ENCODE data around the gene CACNA2D4. TPM values are rescaled to one million over a fixed set of nuclear protein-coding genes. Genes with fewer than 3 reads are reported as not detected.
A peak's percentile ranks its signal among the peaks of the same experiment; 100 is the strongest.

The CACNA2D4 gene
- total and polyA plus RNA-seq, 2 of the 13 experiments (the other 11 are each of a cell fraction or from before 2014, with no cell fraction given), result 14.2 to 136 TPM

DNA sequence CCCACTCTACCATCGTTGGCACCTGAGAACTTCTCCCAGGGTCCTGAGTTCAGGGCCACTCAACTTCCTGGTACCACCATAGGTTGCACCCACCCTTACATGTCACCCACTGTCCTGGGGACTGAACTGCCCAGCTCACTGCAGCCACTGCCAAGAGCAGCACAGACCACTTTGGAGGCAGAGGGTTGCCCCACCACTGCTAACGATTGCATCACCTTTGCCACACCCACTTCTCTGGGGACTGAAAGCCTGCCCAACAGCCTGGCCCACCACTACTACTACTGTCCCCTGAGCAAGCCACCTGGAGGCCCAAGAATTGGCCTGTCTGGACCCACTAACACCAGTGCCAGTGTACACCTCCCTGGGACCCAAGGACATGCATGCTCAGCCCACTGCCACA is 27.6 kb downstream of the CACNA2D4 start:
- H3K79me2 ChIP-seq (ENCODE audit: insufficient read depth, low read length), result no peaks in the 10 kb centered on the region
- ChIA-PET CTCF (ENCODE audit: low intra/inter-chr PET ratio, low total read pairs) (no interaction called here), POLR2A (no interaction called here)
- H3K9me3 ChIP-seq (ENCODE audit: low read length), result 0 out of 2 replicates have a peak, but pooled peaks cover 4% of the 10 kb centered on the region
- H3K27ac ChIP-seq (ENCODE audit: extremely low read length, insufficient read depth, low read length), result no peak overlapping the region
- FAIRE-seq (no peak), DNase-seq (ENCODE audit: low spot score) (no peak), ATAC-seq (no peak)
- intact Hi-C loops (cut with micrococcal nuclease; ENCODE audit: unreplicated experiment), result no loop called here
- peaks cover 0 to 8% of the 10 kb centered on the region in 2 experiments; a peak in 1 of 5 replicates for H3K27me3 ChIP-seq (ENCODE audit: control insufficient read depth in 1 of 2, insufficient read depth in 2 of 2, low read length in 2 of 2)
- in situ Hi-C loops (cut with HindIII; ENCODE audit: extremely low pct_ligation_motif_present, low pct_unique_long_range_greater_than_20kb), result no loop called here
- H3K9ac ChIP-seq (ENCODE audit: insufficient read depth, low read depth, low read length), result no peak overlapping the region
- H3K4me1 ChIP-seq (ENCODE audit: insufficient read depth, low read length), result peaks cover 8% of the 10 kb centered on the region
- no peaks in the 10 kb centered on the region for H4K20me1 ChIP-seq (ENCODE audit: insufficient read depth, low read length)
- H3K36me3 ChIP-seq (replicated peaks in 1 of 2; ENCODE audit: control insufficient read depth in 1 of 2, insufficient read depth in 2 of 2, low read length in 2 of 2), result no peaks in the 10 kb centered on the region
- WGBS (ENCODE audit: low lambda C conversion rate), result 30% methylated on average over 2 of the region's 2 CpGs
- no peak overlapping the region for H2AFZ ChIP-seq (ENCODE audit: low read length)
- TF ChIP-seq, protein P1, sequence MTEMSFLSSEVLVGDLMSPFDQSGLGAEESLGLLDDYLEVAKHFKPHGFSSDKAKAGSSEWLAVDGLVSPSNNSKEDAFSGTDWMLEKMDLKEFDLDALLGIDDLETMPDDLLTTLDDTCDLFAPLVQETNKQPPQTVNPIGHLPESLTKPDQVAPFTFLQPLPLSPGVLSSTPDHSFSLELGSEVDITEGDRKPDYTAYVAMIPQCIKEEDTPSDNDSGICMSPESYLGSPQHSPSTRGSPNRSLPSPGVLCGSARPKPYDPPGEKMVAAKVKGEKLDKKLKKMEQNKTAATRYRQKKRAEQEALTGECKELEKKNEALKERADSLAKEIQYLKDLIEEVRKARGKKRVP (CRISPR knock-in tag; IDR thresholded peaks at IDR 0.05), result peak in 1 of 2 experiments; percentile 82; a peak in 2 of 4 replicates
- TF ChIP-seq ZNF713 (CRISPR knock-in tag; IDR thresholded peaks at IDR 0.05), result no peak
- TF ChIP-seq CEBPB (IDR thresholded peaks at IDR 0.05; ENCODE audit: borderline replicate concordance, low read depth, low read length), result peak; percentile 87
- TF ChIP-seq CEBPG (CRISPR knock-in tag; IDR thresholded peaks at IDR 0.05), result peak; percentile 63
- no peak for TF ChIP-seq PITX1 (CRISPR knock-in tag; IDR thresholded peaks at IDR 0.05)
- H3K4me2 ChIP-seq (ENCODE audit: low read depth, low read length), result no peak overlapping the region
- H3K4me3 ChIP-seq (replicated peaks in 1 of 3; ENCODE audit: insufficient read depth in 1 of 3, low read depth in 2 of 3, low read length in 3 of 3), result no peak overlapping the region
- no TSS peak for BruUV-seq (replicated peaks)

DNA sequence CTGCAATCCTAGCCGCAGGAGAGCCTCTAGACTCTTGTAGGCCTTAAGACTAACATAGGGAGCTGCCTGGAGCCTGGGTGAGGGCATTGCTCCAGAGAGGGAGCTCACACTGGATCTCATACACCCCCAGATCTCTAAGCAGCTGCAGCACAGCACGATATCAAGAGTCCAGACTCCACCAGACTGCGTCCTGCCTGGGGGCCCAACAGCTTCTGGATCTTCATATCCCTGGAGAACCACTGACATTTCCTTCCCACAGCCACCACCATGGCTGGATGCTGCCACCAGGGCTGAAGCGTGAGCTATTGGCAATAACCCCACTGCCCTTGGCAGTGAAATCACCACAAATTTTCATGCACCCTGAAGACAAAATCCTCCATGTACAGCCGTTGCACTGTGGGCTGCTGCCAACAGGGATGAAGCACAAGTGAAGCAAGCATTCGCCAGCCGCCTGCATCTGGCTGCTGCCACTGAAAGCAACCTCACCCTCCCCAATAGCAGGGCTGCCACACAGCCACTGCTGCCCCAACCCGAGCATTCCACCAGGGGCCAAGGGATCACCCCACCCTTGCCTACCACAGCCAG is 28.2 kb downstream of the CACNA2D4 start:
- in situ Hi-C loops (cut with HindIII; ENCODE audit: extremely low pct_ligation_motif_present, low pct_unique_long_range_greater_than_20kb) (no loop called here), intact Hi-C loops (cut with micrococcal nuclease; ENCODE audit: unreplicated experiment) (no loop called here)
- no peak for FAIRE-seq
- ChIA-PET POLR2A (no interaction called here), CTCF (ENCODE audit: low intra/inter-chr PET ratio, low total read pairs) (no interaction called here)
- H3K9ac ChIP-seq (ENCODE audit: insufficient read depth, low read depth, low read length), result no peak overlapping the region
- H3K4me1 ChIP-seq (ENCODE audit: insufficient read depth, low read length), result peaks cover 14% of the 10 kb centered on the region
- no peak for DNase-seq (ENCODE audit: low spot score)
- no peaks in the 10 kb centered on the region for H3K36me3 ChIP-seq (replicated peaks in 1 of 2; ENCODE audit: control insufficient read depth in 1 of 2, insufficient read depth in 2 of 2, low read length in 2 of 2)
- BruUV-seq (replicated peaks), result no TSS peak
- H3K9me3 ChIP-seq (ENCODE audit: low read length), result 0 out of 2 replicates have a peak, but pooled peaks cover 4% of the 10 kb centered on the region
- no peak overlapping the region for H3K4me3 ChIP-seq (replicated peaks in 1 of 3; ENCODE audit: insufficient read depth in 1 of 3, low read depth in 2 of 3, low read length in 3 of 3)
- no peaks in the 10 kb centered on the region for H3K79me2 ChIP-seq (ENCODE audit: insufficient read depth, low read length)
- no peaks in the 10 kb centered on the region for H4K20me1 ChIP-seq (ENCODE audit: insufficient read depth, low read length)
- no peak overlapping the region for H3K4me2 ChIP-seq (ENCODE audit: low read depth, low read length)
- no peak overlapping the region for H2AFZ ChIP-seq (ENCODE audit: low read length)
- no peak for ATAC-seq
- 61% methylated on average over 3 of the region's 8 CpGs for WGBS (ENCODE audit: low lambda C conversion rate)
- H3K27ac ChIP-seq (ENCODE audit: extremely low read length, insufficient read depth, low read length), result no peak overlapping the region
- peaks cover 0 to 8% of the 10 kb centered on the region in 2 experiments; a peak in 1 of 5 replicates for H3K27me3 ChIP-seq (ENCODE audit: control insufficient read depth in 1 of 2, insufficient read depth in 2 of 2, low read length in 2 of 2)
- TF ChIP-seq ZNF274 (CRISPR knock-in tag; IDR thresholded peaks at IDR 0.05) (no peak), TCF7L2 (IDR thresholded peaks at IDR 0.05; ENCODE audit: low read depth, low read length) (no peak), ZKSCAN8 (CRISPR knock-in tag; IDR thresholded peaks at IDR 0.05; ENCODE audit: borderline replicate concordance) (no peak), EZH2 (conservative IDR thresholded peaks at IDR 0.05; ENCODE audit: low read depth, low read length) (no peak), ZBTB7A (CRISPR knock-in tag; IDR thresholded peaks at IDR 0.05) (no peak), ZNF460 (CRISPR knock-in tag; IDR thresholded peaks at IDR 0.05; ENCODE audit: borderline replicate concordance) (no peak), NAIF1 (CRISPR knock-in tag; IDR thresholded peaks at IDR 0.05; ENCODE audit: borderline replicate concordance) (no peak), ATAD3A (CRISPR knock-in tag; IDR thresholded peaks at IDR 0.05) (no peak)
- TF ChIP-seq, protein P2, sequence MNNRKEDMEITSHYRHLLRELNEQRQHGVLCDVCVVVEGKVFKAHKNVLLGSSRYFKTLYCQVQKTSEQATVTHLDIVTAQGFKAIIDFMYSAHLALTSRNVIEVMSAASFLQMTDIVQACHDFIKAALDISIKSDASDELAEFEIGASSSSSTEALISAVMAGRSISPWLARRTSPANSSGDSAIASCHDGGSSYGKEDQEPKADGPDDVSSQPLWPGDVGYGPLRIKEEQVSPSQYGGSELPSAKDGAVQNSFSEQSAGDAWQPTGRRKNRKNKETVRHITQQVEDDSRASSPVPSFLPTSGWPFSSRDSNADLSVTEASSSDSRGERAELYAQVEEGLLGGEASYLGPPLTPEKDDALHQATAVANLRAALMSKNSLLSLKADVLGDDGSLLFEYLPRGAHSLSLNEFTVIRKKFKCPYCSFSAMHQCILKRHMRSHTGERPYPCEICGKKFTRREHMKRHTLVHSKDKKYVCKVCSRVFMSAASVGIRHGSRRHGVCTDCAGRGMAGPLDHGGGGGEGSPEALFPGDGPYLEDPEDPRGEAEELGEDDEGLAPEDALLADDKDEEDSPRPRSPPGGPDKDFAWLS (CRISPR knock-in tag; IDR thresholded peaks at IDR 0.05; ENCODE audit: borderline replicate concordance), result no peak
